CD14-positive monocyte (primary cell): ENCODE results near the gene APOBEC3B. TPM values are rescaled to one million over a fixed set of nuclear protein-coding genes. Genes with fewer than 3 reads are reported as not detected.
A peak's percentile ranks its signal among the peaks of the same experiment; 100 is the strongest.

Experiments
- DNase-seq, 3 donors: peaks; one replicate each; pipeline ENCODE4 v3.0.0-alpha.2; 2011 to 2022
- H2AFZ ChIP-seq: 2 replicates; pipeline ENCODE4 v1.6.0; 2012; ENCODE audit warnings: mild to moderate bottlenecking, low read depth, low read length, inconsistent platforms; ENCODE audit not compliant: insufficient read depth, poor library complexity, severe bottlenecking
- H3K27ac ChIP-seq, 2 donors: 1 replicate in 1 of 2; 2 replicates in 1 of 2; pipeline ENCODE4 v1.5.1; 2012 to 2013; ENCODE audit warnings: low read length in 2 of 2, control low read depth in 1 of 2, inconsistent platforms in 1 of 2, low read depth in 1 of 2, mild to moderate bottlenecking in 1 of 2
- H3K27me3 ChIP-seq, 2 donors: one replicate each; pipeline versions ENCODE4 v1.6.0 to v1.6.1; 2011 to 2013; ENCODE audit warnings: low read length in 2 of 2; ENCODE audit not compliant: control insufficient read depth in 2 of 2, insufficient read depth in 2 of 2
- H3K36me3 ChIP-seq, 2 donors: replicated peaks in 1 of 2; 1 replicate in 1 of 2; 2 replicates in 1 of 2; pipeline versions ENCODE4 v1.5.1 to v1.6.1; 2012 to 2013; ENCODE audit warnings: low read length in 2 of 2, control low read depth in 1 of 2, inconsistent platforms in 1 of 2, mild to moderate bottlenecking in 1 of 2; ENCODE audit not compliant: insufficient read depth in 2 of 2, control insufficient read depth in 1 of 2
- H3K4me1 ChIP-seq, 2 donors: 1 replicate in 1 of 2; 2 replicates in 1 of 2; pipeline versions ENCODE4 v1.5.1 to v1.6.1; 2012 to 2013; ENCODE audit warnings: low read length in 2 of 2, control low read depth in 1 of 2, inconsistent platforms in 1 of 2, mild to moderate bottlenecking in 1 of 2, moderate library complexity in 1 of 2; ENCODE audit not compliant: insufficient read depth in 2 of 2, control insufficient read depth in 1 of 2
- H3K4me2 ChIP-seq: replicated peaks from 2 replicates; pipeline ENCODE3; 2012; ENCODE audit warnings: low read length, moderate library complexity, mild to moderate bottlenecking; ENCODE audit not compliant: poor library complexity, severe bottlenecking; ENCODE audit errors: extremely low read depth
- H3K4me3 ChIP-seq, 3 experiments: fragments of 200-600 bp in 1 of 3; sonication (generic) in 1 of 3; replicated peaks in 1 of 3; 1 replicate in 2 of 3; 2 replicates in 1 of 3; pipeline ENCODE4 v1.5.1; 2011 to 2013; ENCODE audit warnings: low read length in 3 of 3, mild to moderate bottlenecking in 3 of 3, control low read depth in 2 of 3, low read depth in 2 of 3, inconsistent platforms in 1 of 3, moderate library complexity in 1 of 3
- H3K79me2 ChIP-seq: 2 replicates; pipeline ENCODE4 v1.6.0; 2012; ENCODE audit warnings: mild to moderate bottlenecking, control low read depth, inconsistent platforms, low read length, moderate library complexity; ENCODE audit not compliant: insufficient read depth
- H3K9ac ChIP-seq: 2 replicates; pipeline ENCODE4 v1.6.0; 2017; ENCODE audit warnings: low read length, mild to moderate bottlenecking; ENCODE audit not compliant: insufficient read depth, poor library complexity, severe bottlenecking
- H3K9me3 ChIP-seq, 2 donors: replicated peaks in 1 of 2; 1 replicate in 1 of 2; 2 replicates in 1 of 2; pipeline versions ENCODE4 v1.5.1 to v1.6.1; 2012 to 2013; ENCODE audit warnings: low read length in 2 of 2, control low read depth in 1 of 2; ENCODE audit not compliant: control insufficient read depth in 1 of 2, insufficient read depth in 1 of 2
- H4K20me1 ChIP-seq: 2 replicates; pipeline ENCODE4 v1.6.0; 2012; ENCODE audit warnings: mild to moderate bottlenecking, low read length, control low read depth, moderate library complexity; ENCODE audit not compliant: insufficient read depth
- H3K27ac Mint-ChIP-seq, 7 donors: one replicate each; pipeline ENCODE4 v1.8.0; 2020; ENCODE audit warnings: mild to moderate bottlenecking in 7 of 7, mixed read lengths in 7 of 7, moderate library complexity in 6 of 7, inconsistent platforms in 2 of 7
- H3K27me3 Mint-ChIP-seq, 3 donors: one replicate each; pipeline ENCODE4 v1.8.0; 2021 to 2022; ENCODE audit warnings: low read depth in 3 of 3, mild to moderate bottlenecking in 3 of 3, mixed read lengths in 3 of 3, moderate library complexity in 3 of 3, inconsistent platforms in 1 of 3
- H3K36me3 Mint-ChIP-seq, 2 donors: one replicate each; pipeline ENCODE4 v1.8.0; 2020; ENCODE audit warnings: mixed read lengths in 2 of 2, inconsistent platforms in 1 of 2, mild to moderate bottlenecking in 1 of 2
- H3K4me1 Mint-ChIP-seq: one replicate; pipeline ENCODE4 v1.8.0; 2020; ENCODE audit warnings: mild to moderate bottlenecking, mixed read lengths
- H3K4me3 Mint-ChIP-seq, 2 donors: one replicate each; pipeline ENCODE4 v1.8.0; 2020; ENCODE audit warnings: mild to moderate bottlenecking in 2 of 2, mixed read lengths in 2 of 2, moderate library complexity in 1 of 2
- H3K9me3 Mint-ChIP-seq, 7 donors: one replicate each; pipeline ENCODE4 v1.8.0; 2020 to 2022; ENCODE audit warnings: mixed read lengths in 7 of 7, mild to moderate bottlenecking in 6 of 7, moderate library complexity in 6 of 7, inconsistent platforms in 2 of 7
- WGBS: methylation state at CpG from one replicate; pipeline ENCODE4 v1.1.5; 2013; ENCODE audit warnings: missing lambda C conversion rate; ENCODE audit not compliant: insufficient coverage; 5-methylcytosine and 5-hydroxymethylcytosine counted together
- intact Hi-C, 2 donors: fragments of 100-400 bp; cut with micrococcal nuclease; formaldehyde crosslinking; loops; one replicate each; pipeline versions ENCODE4 v1.15.0 to v1.15.1; 2023
- polyA plus RNA-seq, 3 donors: library from polyadenylated mRNA; depleted of rRNA in 1 of 3; unstranded in 2 of 3; stranded (reverse) in 1 of 3; fragments of 300-500 nt in 2 of 3; fragments of >200 nt in 1 of 3; fragmentation: Illumina TruSeq in 2 of 3; gene quantifications; 1 replicate in 2 of 3; 2 replicates in 1 of 3; pipeline ENCODE4 v1.2.3, GENCODE V29; 2012 to 2021
- TF ChIP-seq, protein P1 (sequence below): fragments of 200-600 bp; IDR thresholded peaks from one replicate; pipeline ENCODE4 v1.8.0; 2022; ENCODE audit warnings: antibody characterized with exemption, mild to moderate bottlenecking

The APOBEC3B gene
- polyA plus RNA-seq, 3 donors = 0.40 to 48.2 (median 12.6) TPM

GRCh38 chr22:38937036-38937435 lies 45.1 kb upstream of the APOBEC3B start:
- Mint-ChIP-seq H3K4me3 (no peak overlapping the region), H3K36me3 (no peaks in the 10 kb centered on the region), H3K9me3 (peaks cover 0 to 5% (median 2%) of the 10 kb centered on the region in 7 donors), H3K27me3 (peaks cover 16 to 44% (median 39%) of the 10 kb centered on the region in 3 donors), H3K27ac (peak overlapping the region in 1 of 7 donors; percentile 76), H3K4me1 (peaks cover 29% of the 10 kb centered on the region)
- Histone ChIP-seq H3K27me3 (peaks cover 0 to 15% of the 10 kb centered on the region in 2 donors), H3K79me2 (no peaks in the 10 kb centered on the region), H3K9ac (no peak overlapping the region), H3K4me1 (peaks cover 23 to 29% of the 10 kb centered on the region in 2 donors), H3K27ac (no peak overlapping the region), H3K36me3 (no peaks in the 10 kb centered on the region), H3K4me3 (no peak overlapping the region), H2AFZ (no peak overlapping the region), H3K4me2 (no peak overlapping the region), H3K9me3 (no peaks in the 10 kb centered on the region), H4K20me1 (no peaks in the 10 kb centered on the region)
- intact Hi-C loops = loop anchor here in 1 of 2 donors (5.0 kb wide), 1 partner anchor 35 kb away; no protein-coding TSS in a partner anchor
- 100% methylated on average over 2 of the region's 4 CpGs for WGBS
- TF ChIP-seq, protein P1, sequence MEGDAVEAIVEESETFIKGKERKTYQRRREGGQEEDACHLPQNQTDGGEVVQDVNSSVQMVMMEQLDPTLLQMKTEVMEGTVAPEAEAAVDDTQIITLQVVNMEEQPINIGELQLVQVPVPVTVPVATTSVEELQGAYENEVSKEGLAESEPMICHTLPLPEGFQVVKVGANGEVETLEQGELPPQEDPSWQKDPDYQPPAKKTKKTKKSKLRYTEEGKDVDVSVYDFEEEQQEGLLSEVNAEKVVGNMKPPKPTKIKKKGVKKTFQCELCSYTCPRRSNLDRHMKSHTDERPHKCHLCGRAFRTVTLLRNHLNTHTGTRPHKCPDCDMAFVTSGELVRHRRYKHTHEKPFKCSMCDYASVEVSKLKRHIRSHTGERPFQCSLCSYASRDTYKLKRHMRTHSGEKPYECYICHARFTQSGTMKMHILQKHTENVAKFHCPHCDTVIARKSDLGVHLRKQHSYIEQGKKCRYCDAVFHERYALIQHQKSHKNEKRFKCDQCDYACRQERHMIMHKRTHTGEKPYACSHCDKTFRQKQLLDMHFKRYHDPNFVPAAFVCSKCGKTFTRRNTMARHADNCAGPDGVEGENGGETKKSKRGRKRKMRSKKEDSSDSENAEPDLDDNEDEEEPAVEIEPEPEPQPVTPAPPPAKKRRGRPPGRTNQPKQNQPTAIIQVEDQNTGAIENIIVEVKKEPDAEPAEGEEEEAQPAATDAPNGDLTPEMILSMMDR = no peak
- no peak for DNase-seq

DNA sequence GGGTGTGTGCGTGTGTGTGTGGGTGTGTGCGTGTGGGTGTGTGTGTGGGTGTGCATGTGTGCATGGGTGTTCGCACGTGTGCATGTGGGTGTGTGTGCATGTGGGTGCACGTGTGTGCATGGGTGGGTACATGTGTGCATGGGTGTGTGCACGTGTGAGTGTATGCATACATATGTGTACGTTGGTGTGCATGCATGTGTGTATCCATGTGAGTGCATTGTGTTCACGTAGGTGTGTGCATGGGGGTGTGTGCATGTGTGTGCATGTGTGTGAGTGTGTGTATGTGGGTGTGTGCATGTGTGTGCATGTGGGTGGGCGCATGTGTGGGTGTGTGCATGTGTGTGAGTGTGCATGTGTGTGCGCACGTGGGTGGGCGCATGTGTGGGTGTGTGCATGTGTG lies 44.6 kb upstream of the APOBEC3B start:
- 93% methylated on average over 12 of the region's 12 CpGs for WGBS
- DNase-seq = no peak
- H3K4me1 ChIP-seq = peaks cover 28 to 34% of the 10 kb centered on the region in 2 donors
- H3K9me3 ChIP-seq = no peaks in the 10 kb centered on the region
- H3K27ac ChIP-seq = no peak overlapping the region
- H3K4me1 Mint-ChIP-seq = peaks cover 34% of the 10 kb centered on the region
- intact Hi-C loops = loop anchor here in 1 of 2 donors (5.0 kb wide), 1 partner anchor 35 kb away; no protein-coding TSS in a partner anchor
- H3K79me2 ChIP-seq = no peaks in the 10 kb centered on the region
- peaks cover 0 to 2% (median 0%) of the 10 kb centered on the region in 7 donors for H3K9me3 Mint-ChIP-seq
- H3K27me3 Mint-ChIP-seq = peaks cover 16 to 41% (median 35%) of the 10 kb centered on the region in 3 donors
- no peaks in the 10 kb centered on the region for H4K20me1 ChIP-seq
- H3K4me2 ChIP-seq = no peak overlapping the region
- H3K27ac Mint-ChIP-seq = no peak overlapping the region
- TF ChIP-seq, protein P1 = no peak
- no peak overlapping the region for H3K4me3 ChIP-seq
- H3K36me3 ChIP-seq = no peaks in the 10 kb centered on the region
- H3K36me3 Mint-ChIP-seq = no peaks in the 10 kb centered on the region
- H2AFZ ChIP-seq = no peak overlapping the region
- H3K9ac ChIP-seq = no peak overlapping the region
- no peak overlapping the region for H3K4me3 Mint-ChIP-seq
- H3K27me3 ChIP-seq = peaks cover 0 to 13% of the 10 kb centered on the region in 2 donors
